Endothelial cell of umbilical vein (primary cell): Measurements from ENCODE around the gene SEBOX. TPM values are rescaled to one million over a fixed set of nuclear protein-coding genes. Genes with fewer than 3 reads are reported as not detected.

Experiments used
- BruUV-seq: library from RNA; stranded (reverse); fragments of 400-500 nt; replicated peaks from 2 replicates; lab custom pipeline; 2021; lab: Mats Ljungman, UMichigan
- CTCF ChIA-PET: fragments of 300-600, 350-600 bp; sonication (Branson Sonifier 250); formaldehyde crosslinking; loops from one replicate; lab custom pipeline; 2021; ENCODE audit warnings: antibody characterized with exemption, inconsistent platforms; lab: Charles Lee
- POLR2A ChIA-PET: fragments of 300-600, 350-600 bp; sonication (Branson Sonifier 250); formaldehyde crosslinking; loops from one replicate; lab custom pipeline; 2021; ENCODE audit warnings: antibody characterized with exemption, inconsistent platforms; lab: Charles Lee
- DNase-seq: peaks from one replicate; pipeline ENCODE4 v3.0.0-alpha.2; 2011; ENCODE audit warnings: low read depth, low spot score
- FAIRE-seq: peaks from 2 replicates; lab custom pipeline; 2011; peaks lifted over from hg19 to GRCh38; lab: Jason Lieb, UNC
- H2AFZ ChIP-seq: 2 replicates; pipeline ENCODE4 v1.6.0; 2012; ENCODE audit warnings: low read depth, low read length, control low read depth, inconsistent platforms
- H3K27ac ChIP-seq: 2 replicates; pipeline ENCODE4 v1.5.1; 2011; ENCODE audit warnings: low read depth, mild to moderate bottlenecking, control low read depth, low read length, moderate library complexity; ENCODE audit not compliant: insufficient read depth
- H3K27me3 ChIP-seq, 2 experiments: 2 replicates each; pipeline versions ENCODE4 v1.6.0 to v1.6.1; 2011; ENCODE audit warnings: low read length in 2 of 2, mixed read lengths in 1 of 2; ENCODE audit not compliant: control insufficient read depth in 2 of 2, insufficient read depth in 2 of 2
- H3K36me3 ChIP-seq, 2 experiments: 2 replicates in 1 of 2; 3 replicates in 1 of 2; pipeline ENCODE4 v1.5.1; 2011; ENCODE audit warnings: low read length in 2 of 2, mild to moderate bottlenecking in 1 of 2, moderate library complexity in 1 of 2; ENCODE audit not compliant: control insufficient read depth in 2 of 2, insufficient read depth in 2 of 2; ENCODE audit errors: extremely low read depth in 1 of 2
- H3K4me1 ChIP-seq: 3 replicates; pipeline ENCODE4 v1.5.1; 2011; ENCODE audit warnings: mild to moderate bottlenecking, low read length; ENCODE audit not compliant: control insufficient read depth, insufficient read depth; ENCODE audit errors: extremely low read depth
- H3K4me2 ChIP-seq: 2 replicates; pipeline ENCODE4 v1.6.1; 2011; ENCODE audit warnings: low read length, control low read depth, mixed read lengths; ENCODE audit not compliant: insufficient read depth
- H3K4me3 ChIP-seq, 3 experiments: fragments of 200-600 bp in 1 of 3; sonication (generic), shearing (Covaris generic) in 1 of 3; replicated peaks in 1 of 3; 2 replicates each; pipeline ENCODE4 v1.5.1; 2011 to 2016; ENCODE audit warnings: control low read depth in 3 of 3, low read length in 3 of 3, mild to moderate bottlenecking in 2 of 3, inconsistent platforms in 1 of 3, low read depth in 1 of 3, moderate library complexity in 1 of 3; ENCODE audit not compliant: insufficient read depth in 1 of 3
- H3K79me2 ChIP-seq: 2 replicates; pipeline ENCODE4 v1.6.0; 2012; ENCODE audit warnings: low read length, inconsistent platforms; ENCODE audit not compliant: control insufficient read depth, insufficient read depth
- H3K9ac ChIP-seq: replicated peaks from 2 replicates; pipeline ENCODE3; 2011; ENCODE audit warnings: low read length, control low read depth; ENCODE audit not compliant: insufficient read depth; ENCODE audit errors: extremely low read depth
- H3K9me1 ChIP-seq: replicated peaks from 3 replicates; pipeline ENCODE4 v1.6.0; 2011; ENCODE audit warnings: mild to moderate bottlenecking, low read length; ENCODE audit not compliant: control insufficient read depth, insufficient read depth; ENCODE audit errors: extremely low read depth
- H3K9me3 ChIP-seq: replicated peaks from 2 replicates; pipeline ENCODE4 v1.5.1; 2012; ENCODE audit warnings: low read length, inconsistent platforms; ENCODE audit not compliant: control insufficient read depth, insufficient read depth
- H4K20me1 ChIP-seq: replicated peaks from 2 replicates; pipeline ENCODE3; 2011; ENCODE audit warnings: mild to moderate bottlenecking, low read length; ENCODE audit not compliant: control insufficient read depth, insufficient read depth; ENCODE audit errors: extremely low read depth
- EZH2 ChIP-seq: IDR thresholded peaks from 2 replicates; pipeline ENCODE4 v1.6.1; 2012; ENCODE audit warnings: borderline replicate concordance, low read depth, mild to moderate bottlenecking, moderate library complexity, low read length, inconsistent platforms; ENCODE audit not compliant: severe bottlenecking
- FOS ChIP-seq: IDR thresholded peaks from 2 replicates; pipeline ENCODE4 v1.6.1; 2011; ENCODE audit warnings: mild to moderate bottlenecking, low read length, moderate library complexity, borderline replicate concordance; ENCODE audit not compliant: insufficient read depth
- GATA2 ChIP-seq: IDR thresholded peaks from 2 replicates; pipeline ENCODE4 v1.7.0; 2011; ENCODE audit warnings: low read depth, mild to moderate bottlenecking, moderate library complexity, mixed read lengths, low read length; ENCODE audit not compliant: insufficient read length, insufficient read depth
- JUN ChIP-seq: IDR thresholded peaks from 2 replicates; pipeline ENCODE4 v1.6.1; 2011; ENCODE audit warnings: borderline replicate concordance, low read depth; ENCODE audit not compliant: insufficient read length, insufficient read depth
- MYC ChIP-seq: IDR thresholded peaks from one replicate; pipeline ENCODE4 v1.6.1; 2011; ENCODE audit warnings: mild to moderate bottlenecking, low read depth, low read length
- POLR2A ChIP-seq: IDR thresholded peaks from 2 replicates; pipeline ENCODE4 v1.6.1; 2012; ENCODE audit warnings: low read depth, mild to moderate bottlenecking, control low read depth, low read length
- POLR2AphosphoS5 ChIP-seq: IDR thresholded peaks from 2 replicates; pipeline ENCODE4 v1.6.1; 2012; ENCODE audit warnings: low read depth, mild to moderate bottlenecking, control low read depth, low read length, moderate library complexity; ENCODE audit not compliant: insufficient read depth
- dilution Hi-C: fragments of 300-500 bp; cut with MboI; formaldehyde crosslinking; loops from one replicate; pipeline ENCODE4 v1.15.0; 2019; ENCODE audit warnings: low sequenced_read_pairs; ENCODE audit not compliant: extremely low pct_ligation_motif_present
- intact Hi-C: fragments of 100-400 bp; cut with micrococcal nuclease; formaldehyde crosslinking; loops from one replicate; pipeline ENCODE4 v1.10.0; 2022
- polyA plus RNA-seq, 4 experiments: library from polyadenylated mRNA; depleted of rRNA in 3 of 4; stranded (reverse) in 3 of 4; unstranded in 1 of 4; fragments of >200 nt; gene quantifications; 2 replicates each; pipeline versions ENCODE4 v1.2.1 to v1.2.3, GENCODE V29; 2011 to 2012; ENCODE audit warnings: missing spikeins in 1 of 4
- total RNA-seq: library from RNA; stranded (reverse); gene quantifications from 2 replicates; pipeline ENCODE4 v1.2.3, GENCODE V29; 2021
- TF ChIP-seq, protein P1 (sequence below): IDR thresholded peaks from 2 replicates; pipeline ENCODE4 v1.6.1; 2011; ENCODE audit not compliant: insufficient read depth, insufficient read length
- TF ChIP-seq, protein P2 (sequence below), 2 donors: IDR thresholded peaks; 1 replicate in 1 of 2; 2 replicates in 1 of 2; pipeline ENCODE4 v1.5.1; 2011; ENCODE audit warnings: low read length in 2 of 2, mild to moderate bottlenecking in 2 of 2, moderate library complexity in 2 of 2, control low read depth in 1 of 2, inconsistent platforms in 1 of 2, low read depth in 1 of 2; ENCODE audit not compliant: insufficient read depth in 1 of 2; ENCODE audit errors: extremely low read depth in 1 of 2

SEBOX gene
- total and polyA plus RNA-seq, 2 donors (not counting 3 experiments of a cell fraction or from before 2014, with no cell fraction given) = not detected

DNA sequence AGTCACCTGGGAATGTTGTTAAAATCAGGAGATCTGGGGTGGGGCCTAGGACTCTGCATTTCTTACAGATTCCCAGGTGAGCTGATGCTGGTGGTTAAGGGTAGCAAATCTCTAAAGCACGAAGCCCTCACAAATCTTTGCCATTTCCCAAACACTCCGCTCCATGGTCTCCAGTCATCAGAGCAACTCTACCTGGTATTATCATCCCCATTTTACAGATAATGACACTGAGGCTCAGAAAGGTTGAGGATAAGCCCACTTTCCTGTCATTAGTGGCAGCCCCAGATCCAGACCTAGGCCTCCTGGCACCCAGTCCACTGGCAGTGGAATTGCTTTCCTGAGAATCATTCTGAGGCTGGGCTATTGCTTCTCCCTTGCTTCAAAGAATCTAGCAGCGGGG lies 32.3 kb upstream of the SEBOX start:
- FAIRE-seq (no peak), DNase-seq (no peak)
- Histone ChIP-seq H2AFZ (no peak overlapping the region), H3K27me3 (no peaks in the 10 kb centered on the region), H3K9me1 (no peaks in the 10 kb centered on the region), H3K9ac (no peak overlapping the region), H4K20me1 (no peaks in the 10 kb centered on the region), H3K36me3 (no peaks in the 10 kb centered on the region), H3K9me3 (no peaks in the 10 kb centered on the region), H3K79me2 (no peaks in the 10 kb centered on the region), H3K27ac (no peak overlapping the region), H3K4me3 (no peak overlapping the region), H3K4me1 (peaks cover 7% of the 10 kb centered on the region), H3K4me2 (no peak overlapping the region)
- ChIA-PET POLR2A (no interaction called here), CTCF (interaction anchor here (0.6 to 3.0 kb wide), 3 partner anchors 13 to 19 kb away, joined by 5 to 11 read pairs (median 5); no protein-coding TSS in a partner anchor)
- BruUV-seq = no TSS peak
- intact Hi-C loops = no loop called here
- dilution Hi-C loops = no loop called here
- TF ChIP-seq GATA2 (no peak), MYC (no peak), EZH2 (no peak), JUN (no peak), POLR2A (no peak), FOS (no peak), POLR2AphosphoS5 (no peak)
- TF ChIP-seq, protein P1, sequence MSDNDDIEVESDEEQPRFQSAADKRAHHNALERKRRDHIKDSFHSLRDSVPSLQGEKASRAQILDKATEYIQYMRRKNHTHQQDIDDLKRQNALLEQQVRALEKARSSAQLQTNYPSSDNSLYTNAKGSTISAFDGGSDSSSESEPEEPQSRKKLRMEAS = no peak
- TF ChIP-seq, protein P2, sequence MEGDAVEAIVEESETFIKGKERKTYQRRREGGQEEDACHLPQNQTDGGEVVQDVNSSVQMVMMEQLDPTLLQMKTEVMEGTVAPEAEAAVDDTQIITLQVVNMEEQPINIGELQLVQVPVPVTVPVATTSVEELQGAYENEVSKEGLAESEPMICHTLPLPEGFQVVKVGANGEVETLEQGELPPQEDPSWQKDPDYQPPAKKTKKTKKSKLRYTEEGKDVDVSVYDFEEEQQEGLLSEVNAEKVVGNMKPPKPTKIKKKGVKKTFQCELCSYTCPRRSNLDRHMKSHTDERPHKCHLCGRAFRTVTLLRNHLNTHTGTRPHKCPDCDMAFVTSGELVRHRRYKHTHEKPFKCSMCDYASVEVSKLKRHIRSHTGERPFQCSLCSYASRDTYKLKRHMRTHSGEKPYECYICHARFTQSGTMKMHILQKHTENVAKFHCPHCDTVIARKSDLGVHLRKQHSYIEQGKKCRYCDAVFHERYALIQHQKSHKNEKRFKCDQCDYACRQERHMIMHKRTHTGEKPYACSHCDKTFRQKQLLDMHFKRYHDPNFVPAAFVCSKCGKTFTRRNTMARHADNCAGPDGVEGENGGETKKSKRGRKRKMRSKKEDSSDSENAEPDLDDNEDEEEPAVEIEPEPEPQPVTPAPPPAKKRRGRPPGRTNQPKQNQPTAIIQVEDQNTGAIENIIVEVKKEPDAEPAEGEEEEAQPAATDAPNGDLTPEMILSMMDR (IDR thresholded peaks at IDR 0.05; ENCODE audit: extremely low read depth in 1 of 2, insufficient read depth in 1 of 2, low read depth in 1 of 2, low read length in 2 of 2) = no peak
